Gastrocnemius medialis (tissue), 4 donors: ENCODE measurements around the gene OR2L13.

Source experiments
- CTCF ChIP-seq, 5 experiments: fragments of 450-650 bp in 3 of 5; fragments of 200-600 bp in 2 of 5; sonication (generic) in 2 of 5; IDR thresholded peaks in 4 of 5; conservative IDR thresholded peaks in 1 of 5; 1 replicate in 4 of 5; 2 replicates in 1 of 5; pipeline ENCODE4 v1.5.1; 2016 to 2019; ENCODE audit warnings: antibody characterized with exemption in 5 of 5, mild to moderate bottlenecking in 3 of 5, moderate library complexity in 3 of 5
- POLR2A ChIP-seq, 2 donors: fragments of 450-650 bp; IDR thresholded peaks; one replicate each; pipeline ENCODE4 v1.6.1; 2017; ENCODE audit warnings: antibody characterized with exemption in 2 of 2, mild to moderate bottlenecking in 2 of 2, moderate library complexity in 2 of 2

GRCh38 chr1:248055261-248055660 is 39.7 kb upstream of the OR2L13 start:
- no peak for TF ChIP-seq POLR2A (IDR thresholded peaks at IDR 0.05)
- no peak for TF ChIP-seq CTCF (IDR thresholded peaks at IDR 0.05 in 4 of 5, conservative IDR thresholded peaks at IDR 0.05 in 1 of 5)
